C1 segment of cervical spinal cord (tissue), 14 donors: Measurements from ENCODE around the gene DBNL.

ENCODE experiments used
- DNase-seq, 14 donors: peaks; one replicate each; lab custom pipeline; 2025; lab: John Stamatoyannopoulos, UW

The DBNL gene

GRCh38 chr7:44061645-44062179 is 17.2 kb downstream of the DBNL start:
- no peak for DNase-seq

DNA sequence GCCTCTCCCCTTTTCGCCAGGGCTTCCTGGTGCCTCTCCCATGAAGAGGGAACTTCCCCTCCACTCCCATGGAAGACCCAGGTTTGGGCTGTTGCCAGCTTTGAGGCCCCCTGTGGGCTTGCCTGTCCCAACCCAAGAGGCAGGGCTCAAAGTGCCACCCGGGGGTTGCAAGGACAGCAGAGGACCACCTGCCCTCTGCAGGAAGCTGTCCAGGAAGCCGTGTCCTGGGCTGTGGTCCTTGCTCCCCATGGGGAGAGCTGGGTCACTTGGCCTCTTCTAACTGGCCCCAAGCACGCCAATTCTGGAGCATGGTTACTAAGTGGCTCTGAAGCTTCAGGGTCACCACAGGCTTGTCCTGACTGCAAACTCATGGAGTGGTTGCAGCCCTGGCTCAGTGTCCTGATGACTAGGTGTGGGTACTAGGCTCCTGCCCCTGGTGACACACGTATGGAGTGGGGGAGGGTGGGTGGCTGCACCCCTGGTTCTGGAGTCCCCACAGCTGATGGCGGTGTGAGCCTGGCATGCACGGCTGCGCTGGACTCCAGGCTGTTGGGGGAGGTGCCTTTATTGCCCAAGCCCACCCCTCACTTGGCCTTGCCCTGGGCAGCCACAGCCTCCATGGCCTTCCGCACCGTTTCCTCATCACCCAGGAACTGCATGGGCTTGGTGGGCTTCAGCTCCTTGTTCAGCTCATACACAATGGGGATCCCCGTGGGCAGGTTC is 17.8 kb downstream of the DBNL start:
- DNase-seq: no peak

GRCh38 chr7:44062903-44063295 is 18.4 kb downstream of the DBNL start:
- DNase-seq: no peak

DNA sequence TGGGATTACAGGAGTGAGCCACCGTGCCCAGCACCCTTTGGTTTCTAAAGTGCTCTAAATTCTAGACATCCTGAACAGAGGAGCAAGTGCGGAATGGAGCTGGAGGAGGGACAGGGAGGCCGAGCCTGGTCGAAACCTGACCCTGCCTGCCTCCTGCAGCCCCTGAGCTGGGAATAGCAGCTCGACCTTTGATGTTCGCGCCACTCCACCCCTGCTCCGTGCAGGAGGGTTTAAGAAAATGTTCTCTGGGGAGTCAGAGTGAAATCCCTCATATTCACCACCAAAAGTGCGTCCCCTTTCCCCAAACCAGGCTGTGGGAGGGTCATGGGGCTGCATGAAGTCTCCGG is 19.0 kb downstream of the DBNL start:
- no peak for DNase-seq

DNA sequence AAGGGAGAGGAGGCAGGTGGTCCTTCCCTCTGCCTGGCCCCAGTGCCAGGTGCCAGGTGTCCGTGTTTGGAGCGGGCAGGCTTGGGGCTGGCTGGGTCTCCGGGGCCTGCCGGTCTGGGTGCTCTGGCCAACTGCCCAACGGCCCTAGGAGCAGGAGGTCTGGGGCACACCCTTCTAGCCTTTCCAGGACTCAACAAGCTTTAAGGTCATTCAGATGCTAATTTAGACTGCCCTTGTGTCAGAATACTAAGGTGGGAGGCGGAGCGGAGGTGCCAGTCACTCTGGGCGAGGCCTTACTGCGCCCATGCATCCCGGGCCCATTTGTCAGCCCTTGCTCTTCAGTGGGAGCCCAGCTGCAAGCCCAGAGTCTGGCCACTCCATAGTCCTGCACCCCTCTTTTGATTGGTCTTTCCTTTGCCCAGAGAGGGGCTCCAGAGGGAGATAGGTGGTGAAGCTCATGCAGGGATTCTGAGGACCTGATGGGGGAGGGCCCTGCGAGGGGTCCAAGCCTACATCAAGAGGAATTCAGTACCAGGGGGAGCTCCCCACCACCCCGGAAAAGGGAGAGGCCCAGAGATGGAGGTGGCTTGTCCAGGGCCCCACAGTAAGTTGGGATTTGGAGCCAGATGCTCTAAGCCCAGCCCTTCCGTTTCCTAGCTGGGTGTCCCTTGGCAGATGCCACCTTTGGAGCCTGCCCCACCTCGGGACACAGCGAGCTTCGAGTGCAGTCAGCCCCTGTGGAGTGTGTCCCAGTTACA is 19.6 kb downstream of the DBNL start:
- DNase-seq: peak in 1 of 14 donors; percentile 55

- DNase-seq: no peak
These were observed 20.4 kb downstream of the DBNL start for GRCh38 chr7:44064791-44065430.

DNA sequence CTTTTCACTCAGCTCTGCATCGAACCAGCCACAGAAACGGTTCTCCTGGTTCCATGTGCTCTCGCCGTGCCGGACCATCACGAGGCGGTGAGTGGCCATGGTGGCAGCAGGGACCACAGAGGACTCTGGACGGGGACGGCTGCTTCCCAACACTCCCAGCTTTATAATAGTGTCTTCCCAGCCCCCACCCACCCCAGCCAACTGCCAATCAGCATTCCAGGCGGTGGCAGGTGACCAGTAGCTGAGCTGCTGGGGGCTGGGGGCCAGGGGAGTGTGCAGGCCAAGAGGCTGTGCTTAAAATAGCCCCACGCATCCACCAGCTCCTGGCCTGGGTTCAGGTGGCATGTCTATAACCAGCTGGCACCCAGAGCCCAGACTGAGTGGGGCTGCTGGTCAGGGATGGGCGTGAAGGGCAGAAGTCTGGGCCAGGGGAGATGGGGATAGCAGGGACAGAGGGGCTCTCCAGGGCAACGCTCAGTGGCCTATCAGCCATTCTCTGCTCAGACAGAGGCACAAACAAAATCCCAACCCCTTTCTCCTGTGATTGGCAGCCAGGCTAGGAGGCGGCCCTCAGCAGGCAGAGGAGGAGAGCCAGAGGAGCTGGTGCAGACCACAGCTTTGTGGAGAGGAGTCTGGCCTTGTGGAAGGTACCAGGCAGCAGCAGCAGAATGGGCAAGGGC is 21.1 kb downstream of the DBNL start, which contains the start of gene PGAM2:
Gene PGAM2 (minus strand): TSS at position 137 of the 680 bp plus-strand sequence. CDS start 38 bp downstream, at position 99.
- peak in 12 of 14 donors; percentile 25 to 94 (median 68) for DNase-seq

DNA sequence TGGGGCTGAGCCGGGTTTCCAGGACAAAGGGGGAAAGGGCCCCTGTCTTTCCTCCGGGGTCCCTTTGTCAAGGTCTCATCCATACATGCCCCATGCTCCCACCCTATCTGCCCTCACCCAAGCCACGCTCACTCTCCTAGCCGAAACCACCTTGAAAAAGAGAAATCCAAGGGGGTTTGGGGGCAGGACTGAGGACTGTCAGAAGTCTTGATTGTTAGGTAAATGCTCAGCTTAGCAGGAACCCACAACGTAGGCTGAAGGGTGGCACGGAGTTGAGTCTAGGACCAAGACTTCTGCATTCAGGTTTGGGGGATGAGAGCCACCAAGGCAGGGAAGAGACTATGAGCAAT is 21.6 kb downstream of the DBNL start:
- DNase-seq: no peak

GRCh38 chr7:44066494-44067063 is 22.1 kb downstream of the DBNL start:
- no peak for DNase-seq

- no peak for DNase-seq
These were observed 22.8 kb downstream of the DBNL start for GRCh38 chr7:44067064-44067951.

GRCh38 chr7:44068054-44068453 is 23.6 kb downstream of the DBNL start:
- no peak for DNase-seq

- DNase-seq: no peak
These were observed 27.3 kb downstream of the DBNL start for GRCh38 chr7:44071726-44072363.

- peak in 7 of 14 donors; percentile 27 to 67 (median 40) for DNase-seq
These were observed 28.1 kb downstream of the DBNL start for GRCh38 chr7:44072364-44073231.

GRCh38 chr7:44073664-44074348 is 29.3 kb downstream of the DBNL start:
- peak in 11 of 14 donors; percentile 40 to 79 (median 69) for DNase-seq

GRCh38 chr7:44074349-44074695 is 29.8 kb downstream of the DBNL start:
- no peak for DNase-seq

DNA sequence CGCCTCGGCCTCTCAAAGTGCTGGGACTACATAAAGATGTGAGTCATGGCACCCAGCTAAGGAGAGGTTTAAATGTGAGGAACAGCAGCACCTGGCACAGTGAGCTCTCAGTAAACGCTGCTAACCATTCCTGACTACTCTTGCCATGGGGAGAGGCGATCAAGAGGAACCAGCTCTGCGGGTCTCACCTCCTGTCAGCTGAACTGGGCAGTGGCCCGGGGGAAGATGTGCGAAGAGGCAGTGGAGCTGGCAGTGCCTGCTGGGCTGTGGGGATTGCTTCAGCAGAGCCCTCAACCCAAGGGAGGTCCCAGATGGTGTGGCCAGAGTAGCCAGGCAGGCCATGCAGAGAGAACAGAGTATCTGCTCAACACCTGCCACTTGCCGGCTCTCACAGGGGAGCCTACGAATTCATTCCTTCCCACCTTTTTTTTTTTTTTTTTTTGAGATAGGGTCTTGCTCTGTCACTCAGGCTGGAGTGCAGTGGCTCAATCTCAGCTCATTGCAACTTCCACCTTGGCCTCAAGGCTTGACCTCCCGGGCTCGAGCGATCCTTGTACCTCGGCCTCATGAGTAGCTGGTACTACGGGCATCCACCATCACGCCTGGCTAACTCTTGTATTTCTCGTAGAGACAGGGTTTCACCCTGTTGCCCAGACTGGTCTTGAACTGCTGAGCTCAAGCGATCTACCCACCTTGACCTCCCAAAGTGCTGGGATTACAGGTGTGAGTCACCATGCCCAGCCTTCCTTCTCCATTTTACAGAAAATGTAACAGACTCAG is 31.0 kb downstream of the DBNL start:
- no peak for DNase-seq

- no peak for DNase-seq
These were observed 31.8 kb downstream of the DBNL start for GRCh38 chr7:44076101-44076895.
